Osteoblast (primary cell): ENCODE data around the gene MED10. TPM values are rescaled to one million over a fixed set of nuclear protein-coding genes. Genes with fewer than 3 reads are reported as not detected.

Experiments used
- DNase-seq: peaks from one replicate; pipeline ENCODE4 v3.0.0; 2011; ENCODE audit warnings: low spot score, mixed read lengths; ENCODE audit not compliant: insufficient read length; ENCODE audit errors: missing footprints
- H2AFZ ChIP-seq: 2 replicates; pipeline ENCODE4 v1.6.0; 2011; ENCODE audit warnings: mild to moderate bottlenecking, low read length
- H3K27ac ChIP-seq: 2 replicates; pipeline ENCODE4 v1.5.1; 2011; ENCODE audit warnings: mild to moderate bottlenecking, low read depth, low read length, moderate library complexity
- H3K27me3 ChIP-seq: 2 replicates; pipeline ENCODE4 v1.6.0; 2012; ENCODE audit warnings: mild to moderate bottlenecking, control low read depth, inconsistent platforms, low read length, moderate library complexity; ENCODE audit not compliant: insufficient read depth
- H3K36me3 ChIP-seq: 2 replicates; pipeline ENCODE4 v1.5.1; 2011; ENCODE audit warnings: mild to moderate bottlenecking, low read length, control low read depth, moderate library complexity; ENCODE audit not compliant: insufficient read depth
- H3K4me1 ChIP-seq: 2 replicates; pipeline ENCODE4 v1.5.1; 2011; ENCODE audit warnings: mild to moderate bottlenecking, low read length, control low read depth, moderate library complexity; ENCODE audit not compliant: insufficient read depth
- H3K4me2 ChIP-seq: 2 replicates; pipeline ENCODE4 v1.6.0; 2011; ENCODE audit warnings: mild to moderate bottlenecking, low read length; ENCODE audit not compliant: insufficient read depth
- H3K4me3 ChIP-seq: fragments of 200-600 bp; sonication (generic); 3 replicates; pipeline ENCODE4 v1.5.1; 2012; ENCODE audit warnings: mild to moderate bottlenecking, low read length, inconsistent platforms; ENCODE audit not compliant: insufficient read depth
- H3K79me2 ChIP-seq: 2 replicates; pipeline ENCODE4 v1.6.0; 2012; ENCODE audit warnings: mild to moderate bottlenecking, low read length, control low read depth, inconsistent platforms; ENCODE audit not compliant: insufficient read depth
- H3K9me3 ChIP-seq: 2 replicates; pipeline ENCODE4 v1.5.1; 2011; ENCODE audit warnings: low read depth, low read length, control low read depth
- H4K20me1 ChIP-seq: 2 replicates; pipeline ENCODE4 v1.6.0; 2012; ENCODE audit warnings: mild to moderate bottlenecking, low read length, control low read depth; ENCODE audit not compliant: insufficient read depth
- total RNA-seq: library from RNA; depleted of rRNA; stranded (reverse); fragments of >200 nt; gene quantifications from 2 replicates; pipeline ENCODE4 v1.2.3, GENCODE V29; 2012
- TF ChIP-seq, protein P1 (sequence below): IDR thresholded peaks from 2 replicates; pipeline ENCODE4 v1.5.1; 2011; ENCODE audit warnings: mild to moderate bottlenecking, low read depth, low read length, moderate library complexity; ENCODE audit errors: extremely low read depth

The MED10 gene, protein sequence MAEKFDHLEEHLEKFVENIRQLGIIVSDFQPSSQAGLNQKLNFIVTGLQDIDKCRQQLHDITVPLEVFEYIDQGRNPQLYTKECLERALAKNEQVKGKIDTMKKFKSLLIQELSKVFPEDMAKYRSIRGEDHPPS
- total RNA-seq: 12.4 and 13.4 TPM in 2 replicates

DNA sequence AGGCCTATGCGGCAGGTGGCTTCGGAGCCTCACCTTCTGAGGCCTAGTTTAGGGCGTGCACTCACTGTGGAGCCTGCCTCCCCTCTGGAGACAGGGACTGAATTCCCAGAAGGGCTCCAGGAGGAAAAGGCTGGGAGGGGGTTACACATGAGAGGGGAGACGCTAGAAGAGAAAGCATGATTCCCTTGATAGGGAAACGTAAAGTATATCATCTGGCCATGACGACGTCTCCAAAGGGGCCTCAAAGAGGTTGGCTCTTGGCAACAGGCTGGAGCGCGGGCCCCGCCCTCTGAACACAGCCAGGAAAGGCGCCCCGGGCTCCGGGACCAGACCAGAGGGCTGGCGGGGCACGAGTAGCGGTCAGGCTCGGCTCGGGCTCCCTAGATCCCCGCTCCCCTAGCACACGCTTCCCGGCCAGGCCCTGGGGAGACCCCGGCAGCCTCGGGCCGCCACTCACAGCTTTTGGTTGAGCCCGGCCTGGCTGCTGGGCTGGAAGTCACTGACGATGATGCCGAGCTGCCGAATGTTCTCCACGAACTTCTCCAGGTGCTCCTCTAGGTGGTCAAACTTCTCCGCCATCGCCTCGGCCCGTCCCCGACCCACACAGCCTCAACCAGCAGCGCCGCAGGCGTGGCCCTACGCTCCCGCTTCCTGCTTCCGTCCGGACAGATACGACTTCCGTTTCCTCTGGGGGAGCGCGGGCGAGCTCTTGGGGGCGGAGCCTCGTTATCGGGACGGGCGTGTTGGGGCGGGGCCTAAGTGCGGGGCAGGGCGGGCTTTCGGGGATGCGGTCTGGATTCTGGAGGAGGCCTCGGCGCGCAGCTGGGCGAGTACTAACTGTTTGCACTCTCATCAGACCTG is at the start of gene MED10:
Gene MED10 (minus strand): TSS at position 643 of the 861 bp plus-strand sequence. CDS start 64 bp downstream, at position 579.
- no peaks in the 10 kb centered on the region for H3K27me3 ChIP-seq
- H4K20me1 ChIP-seq: peaks cover 22% of the 10 kb centered on the region
- DNase-seq: peak; percentile 96
- peak within 1 kb of the TSS; percentile 85 for H3K27ac ChIP-seq
- H3K4me3 ChIP-seq: peak within 1 kb of the TSS; percentile 77
- peak within 1 kb of the TSS; percentile 90 for H3K4me2 ChIP-seq
- TF ChIP-seq, protein P1, sequence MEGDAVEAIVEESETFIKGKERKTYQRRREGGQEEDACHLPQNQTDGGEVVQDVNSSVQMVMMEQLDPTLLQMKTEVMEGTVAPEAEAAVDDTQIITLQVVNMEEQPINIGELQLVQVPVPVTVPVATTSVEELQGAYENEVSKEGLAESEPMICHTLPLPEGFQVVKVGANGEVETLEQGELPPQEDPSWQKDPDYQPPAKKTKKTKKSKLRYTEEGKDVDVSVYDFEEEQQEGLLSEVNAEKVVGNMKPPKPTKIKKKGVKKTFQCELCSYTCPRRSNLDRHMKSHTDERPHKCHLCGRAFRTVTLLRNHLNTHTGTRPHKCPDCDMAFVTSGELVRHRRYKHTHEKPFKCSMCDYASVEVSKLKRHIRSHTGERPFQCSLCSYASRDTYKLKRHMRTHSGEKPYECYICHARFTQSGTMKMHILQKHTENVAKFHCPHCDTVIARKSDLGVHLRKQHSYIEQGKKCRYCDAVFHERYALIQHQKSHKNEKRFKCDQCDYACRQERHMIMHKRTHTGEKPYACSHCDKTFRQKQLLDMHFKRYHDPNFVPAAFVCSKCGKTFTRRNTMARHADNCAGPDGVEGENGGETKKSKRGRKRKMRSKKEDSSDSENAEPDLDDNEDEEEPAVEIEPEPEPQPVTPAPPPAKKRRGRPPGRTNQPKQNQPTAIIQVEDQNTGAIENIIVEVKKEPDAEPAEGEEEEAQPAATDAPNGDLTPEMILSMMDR: no peak
- peaks cover 37% of the 10 kb centered on the region for H3K36me3 ChIP-seq
- H2AFZ ChIP-seq: peak within 1 kb of the TSS; percentile 95
- peaks cover 14% of the 10 kb centered on the region for H3K4me1 ChIP-seq
- H3K79me2 ChIP-seq: peaks cover 45% of the 10 kb centered on the region
- H3K9me3 ChIP-seq: no peaks in the 10 kb centered on the region

DNA sequence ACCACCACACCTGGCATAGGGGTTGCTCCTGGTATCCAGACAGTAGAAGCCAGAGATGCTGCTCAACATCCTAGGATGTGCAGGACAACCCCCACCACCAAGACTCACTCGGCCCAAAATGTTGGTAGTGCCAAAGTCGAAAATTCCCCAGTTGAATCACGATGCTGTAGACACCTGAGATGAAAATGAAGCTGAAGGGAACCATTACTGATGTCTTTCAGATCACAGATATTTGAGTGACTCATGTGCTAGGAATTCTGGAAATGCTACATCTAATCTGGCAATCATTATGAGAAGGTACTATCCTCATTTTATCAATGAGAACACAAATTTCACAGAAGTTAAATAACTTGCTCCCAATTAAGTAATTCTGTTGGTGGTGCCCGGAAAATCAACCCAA is 49.3 kb upstream of the MED10 start:
- no peak for DNase-seq

DNA sequence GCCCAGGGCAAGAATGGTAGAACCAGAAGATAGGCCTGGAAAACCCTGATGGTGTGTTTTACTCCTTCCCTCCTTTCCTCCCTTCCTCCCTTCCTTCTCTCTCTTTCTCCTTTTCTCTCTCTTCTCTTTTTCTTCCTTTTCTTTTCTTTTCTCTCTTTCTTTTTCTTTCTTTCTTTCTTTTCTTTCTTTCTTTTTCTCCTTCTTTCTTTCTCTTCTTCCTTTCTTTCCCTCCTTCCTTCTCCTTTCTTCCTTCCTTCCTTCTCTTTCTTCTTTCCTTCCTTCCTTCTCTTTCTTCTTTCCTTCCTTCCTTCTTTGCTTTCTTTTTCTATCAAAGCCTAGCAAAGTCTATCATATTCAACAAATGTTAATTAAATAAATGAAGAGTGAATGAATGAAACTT is 46.4 kb upstream of the MED10 start:
- H2AFZ ChIP-seq: no peak overlapping the region
- no peaks in the 10 kb centered on the region for H3K36me3 ChIP-seq
- H3K4me2 ChIP-seq: no peak overlapping the region
- H3K79me2 ChIP-seq: no peaks in the 10 kb centered on the region
- TF ChIP-seq, protein P1: no peak
- DNase-seq: no peak
- peaks cover 1% of the 10 kb centered on the region for H3K4me1 ChIP-seq
- no peaks in the 10 kb centered on the region for H3K9me3 ChIP-seq
- H3K27ac ChIP-seq: no peak overlapping the region
- peaks cover 3% of the 10 kb centered on the region for H3K27me3 ChIP-seq
- H3K4me3 ChIP-seq: no peak overlapping the region
- H4K20me1 ChIP-seq: no peaks in the 10 kb centered on the region

More for the DNA sequence above, 49.3 kb upstream of the MED10 start:
- H3K79me2 ChIP-seq: no peaks in the 10 kb centered on the region
- no peaks in the 10 kb centered on the region for H3K27me3 ChIP-seq
- no peak overlapping the region for H3K4me2 ChIP-seq
- H3K4me1 ChIP-seq: no peaks in the 10 kb centered on the region
- no peak overlapping the region for H3K4me3 ChIP-seq
- TF ChIP-seq, protein P1: no peak
- no peak overlapping the region for H2AFZ ChIP-seq
- H3K36me3 ChIP-seq: no peaks in the 10 kb centered on the region
- no peaks in the 10 kb centered on the region for H3K9me3 ChIP-seq
- H4K20me1 ChIP-seq: no peaks in the 10 kb centered on the region
- H3K27ac ChIP-seq: no peak overlapping the region

DNA sequence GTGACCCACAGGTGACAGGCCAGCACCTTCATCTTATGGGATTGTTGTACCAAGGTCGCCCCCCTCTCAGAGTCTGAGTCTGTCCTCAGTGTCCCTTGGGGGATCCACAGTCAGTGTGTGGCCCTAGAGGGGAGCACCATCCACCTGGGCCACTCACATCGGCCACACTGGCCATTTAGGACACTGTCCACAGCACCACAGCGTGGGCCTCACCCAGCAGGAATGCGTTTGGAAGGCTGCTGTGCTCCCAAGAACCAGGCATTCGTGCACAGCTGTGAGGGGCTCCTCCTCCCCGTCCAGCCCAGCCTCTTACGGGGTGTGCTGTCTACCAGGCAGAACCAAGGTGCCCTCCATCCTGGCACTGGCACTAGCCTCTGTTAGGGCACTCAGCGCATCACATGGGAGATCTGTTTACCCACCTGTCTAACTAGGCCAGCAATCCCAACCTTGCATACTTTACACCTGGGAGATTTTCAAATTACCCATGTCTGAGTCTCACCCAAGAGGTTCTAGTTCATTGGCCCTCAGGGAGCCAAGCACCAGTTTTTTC is 45.8 kb upstream of the MED10 start:
- Histone ChIP-seq H3K4me1 (peaks cover 6% of the 10 kb centered on the region), H3K4me2 (no peak overlapping the region), H3K9me3 (no peaks in the 10 kb centered on the region), H3K79me2 (no peaks in the 10 kb centered on the region), H4K20me1 (no peaks in the 10 kb centered on the region), H2AFZ (no peak overlapping the region), H3K27me3 (peaks cover 3% of the 10 kb centered on the region), H3K36me3 (no peaks in the 10 kb centered on the region), H3K27ac (no peak overlapping the region), H3K4me3 (no peak overlapping the region)
- TF ChIP-seq, protein P1: no peak
- DNase-seq: no peak
